OCI-LY1 (cell line): Measurements from ENCODE around the gene TRIP13.
"Not testable (repeated sequence)": the region's sequence is repeated elsewhere in the genome, so short reads cannot be mapped to it uniquely, and the experiment has no call there.

Source experiments
- H2AFZ ChIP-seq: fragments of 200-600 bp; sonication (generic), shearing (Covaris generic); 2 replicates; pipeline ENCODE4 v1.6.0; 2014; ENCODE audit warnings: antibody characterized with exemption, mild to moderate bottlenecking, low read length
- H3F3A ChIP-seq: fragments of 200-600 bp; sonication (generic), shearing (Covaris generic); 2 replicates; pipeline ENCODE4 v1.6.0; 2014; ENCODE audit warnings: mild to moderate bottlenecking, antibody characterized with exemption, low read length, moderate library complexity; ENCODE audit not compliant: insufficient read depth
- H3K27ac ChIP-seq: fragments of 200-600 bp; sonication (generic); 2 replicates; pipeline ENCODE4 v1.5.1; 2014; ENCODE audit warnings: low read length, mixed run types, mild to moderate bottlenecking, low read depth; ENCODE audit not compliant: poor library complexity, severe bottlenecking
- H3K27me3 ChIP-seq: fragments of 200-600 bp; sonication (generic); 2 replicates; pipeline ENCODE4 v1.6.0; 2014; ENCODE audit warnings: antibody characterized with exemption, mild to moderate bottlenecking, low read length, moderate library complexity; ENCODE audit not compliant: insufficient read depth
- H3K36me3 ChIP-seq: fragments of 200-600 bp; sonication (generic); 2 replicates; pipeline ENCODE4 v1.6.1; 2014; ENCODE audit warnings: mild to moderate bottlenecking, antibody characterized with exemption, low read length, moderate library complexity, mixed read lengths; ENCODE audit not compliant: insufficient read depth
- H3K4me1 ChIP-seq: fragments of 200-600 bp; sonication (generic); 2 replicates; pipeline ENCODE4 v1.5.1; 2014; ENCODE audit warnings: mild to moderate bottlenecking, low read length, moderate library complexity; ENCODE audit not compliant: insufficient read depth, severe bottlenecking
- H3K4me2 ChIP-seq: fragments of 200-600 bp; sonication (generic), shearing (Covaris generic); 2 replicates; pipeline ENCODE4 v1.6.1; 2014; ENCODE audit warnings: low read length
- H3K4me3 ChIP-seq: fragments of 200-600 bp; sonication (generic); 2 replicates; pipeline ENCODE4 v1.5.1; 2014; ENCODE audit warnings: low read length, low read depth, mild to moderate bottlenecking, mixed read lengths; ENCODE audit not compliant: poor library complexity, severe bottlenecking
- H3K79me2 ChIP-seq: fragments of 200-600 bp; shearing (Covaris generic); 2 replicates; pipeline ENCODE4 v1.6.1; 2016; ENCODE audit warnings: mixed run types, low read length, mixed read lengths; ENCODE audit not compliant: insufficient read depth
- H3K9ac ChIP-seq: fragments of 200-600 bp; sonication (generic), shearing (Covaris generic); 2 replicates; pipeline ENCODE4 v1.6.1; 2014; ENCODE audit warnings: mild to moderate bottlenecking, low read length, mixed read lengths
- H3K9me2 ChIP-seq: fragments of 200-600 bp; sonication (generic), shearing (Covaris generic); 2 replicates; pipeline ENCODE4 v1.6.1; 2014; ENCODE audit warnings: low read depth, mild to moderate bottlenecking, low read length, mixed read lengths
- H3K9me3 ChIP-seq: fragments of 200-600 bp; shearing (Covaris generic); 2 replicates; pipeline ENCODE4 v1.6.1; 2014; ENCODE audit warnings: low read length, mixed read lengths
- H4K20me1 ChIP-seq: fragments of 200-600 bp; sonication (generic), shearing (Covaris generic); 2 replicates; pipeline ENCODE4 v1.6.0; 2016; ENCODE audit warnings: mild to moderate bottlenecking, low read length; ENCODE audit not compliant: insufficient read depth
- CTCF ChIP-seq: fragments of 200-600 bp; sonication (generic), shearing (Covaris generic); IDR thresholded peaks from 2 replicates; pipeline ENCODE4 v1.5.1; 2017; ENCODE audit warnings: mild to moderate bottlenecking, antibody characterized with exemption, low read length, moderate library complexity, mixed read lengths
- EZH2 ChIP-seq: fragments of 200-600 bp; sonication (generic), shearing (Covaris generic); IDR thresholded peaks from 2 replicates; pipeline ENCODE4 v1.8.0; 2017; ENCODE audit warnings: borderline replicate concordance, mixed run types, mild to moderate bottlenecking, antibody characterized with exemption, low read length, moderate library complexity, mixed read lengths

Gene TRIP13

GRCh38 chr5:933251-933861 lies 40.7 kb downstream of the TRIP13 start:
- Histone ChIP-seq H3F3A (no peaks in the 10 kb centered on the region), H3K27me3 (peaks cover 7% of the 10 kb centered on the region; the same call in 1 of the 2 replicates), H2AFZ (no peak overlapping the region), H3K36me3 (no peaks in the 10 kb centered on the region), H3K9ac (no peak overlapping the region), H4K20me1 (no peaks in the 10 kb centered on the region), H3K79me2 (no peaks in the 10 kb centered on the region), H3K27ac (no peak overlapping the region), H3K9me2 (no peaks in the 10 kb centered on the region), H3K4me2 (no peak overlapping the region), H3K9me3 (no peaks in the 10 kb centered on the region), H3K4me3 (no peak overlapping the region), H3K4me1 (no peaks in the 10 kb centered on the region)
- TF ChIP-seq CTCF: no peak
- TF ChIP-seq EZH2: no peak

GRCh38 chr5:933951-934350 lies 41.3 kb downstream of the TRIP13 start:
- H3K4me2 ChIP-seq, H3K4me1 ChIP-seq, H3K9me2 ChIP-seq, H3K9me3 ChIP-seq, H3K36me3 ChIP-seq, H2AFZ ChIP-seq, H3K9ac ChIP-seq, H3K79me2 ChIP-seq, H3F3A ChIP-seq, H4K20me1 ChIP-seq, H3K27me3 ChIP-seq, H3K27ac ChIP-seq, H3K4me3 ChIP-seq: not testable (repeated sequence)

GRCh38 chr5:934381-934967 lies 41.8 kb downstream of the TRIP13 start:
- H3F3A ChIP-seq, H3K9me3 ChIP-seq, H3K79me2 ChIP-seq, H3K9me2 ChIP-seq, H3K4me1 ChIP-seq, H2AFZ ChIP-seq, H3K27ac ChIP-seq, H3K27me3 ChIP-seq, H3K4me2 ChIP-seq, H3K4me3 ChIP-seq, H3K9ac ChIP-seq, H4K20me1 ChIP-seq, H3K36me3 ChIP-seq: not testable (repeated sequence)

- H3K9ac ChIP-seq: no peak overlapping the region
- H3K27me3 ChIP-seq: peaks cover 7% of the 10 kb centered on the region; the same call in 1 of the 2 replicates
- no peaks in the 10 kb centered on the region for H3K9me2 ChIP-seq
- no peak overlapping the region for H3K4me2 ChIP-seq
- TF ChIP-seq CTCF (no peak), EZH2 (no peak)
- no peaks in the 10 kb centered on the region for H3K36me3 ChIP-seq
- no peak overlapping the region for H2AFZ ChIP-seq
- H3K4me3 ChIP-seq: no peak overlapping the region
- H3K4me1 ChIP-seq: no peaks in the 10 kb centered on the region
- no peaks in the 10 kb centered on the region for H3K79me2 ChIP-seq
- no peak overlapping the region for H3K27ac ChIP-seq
- H3F3A ChIP-seq: no peaks in the 10 kb centered on the region
- H3K9me3 ChIP-seq: no peaks in the 10 kb centered on the region
- no peaks in the 10 kb centered on the region for H4K20me1 ChIP-seq
Observed at GRCh38 chr5:935510-936084, 42.9 kb downstream of the TRIP13 start.
